GM19397 (cell line): ENCODE results near the gene GBA2.

Source experiments
- ATAC-seq: cut with Tn5 transposase; IDR thresholded peaks from one replicate; pipeline ENCODE4 v1.9.1; 2021; ENCODE audit warnings: mild to moderate bottlenecking, moderate library complexity; ENCODE audit not compliant: unreplicated experiment

GBA2 gene

GRCh38 chr9:35697486-35697885 lies 51.5 kb downstream of the GBA2 start:
- ATAC-seq = no peak

- ATAC-seq = peak; percentile 74
These were observed 52.4 kb downstream of the GBA2 start for GRCh38 chr9:35696520-35697215.

- no peak for ATAC-seq
These were observed 53.1 kb downstream of the GBA2 start for GRCh38 chr9:35695943-35696401.

- no peak for ATAC-seq
These were observed 57.2 kb downstream of the GBA2 start for GRCh38 chr9:35691757-35692301.

- no peak for ATAC-seq
These were observed 57.7 kb downstream of the GBA2 start for GRCh38 chr9:35691334-35691650.

- ATAC-seq = no peak
These were observed 58.3 kb downstream of the GBA2 start for GRCh38 chr9:35690614-35691333.

GRCh38 chr9:35690294-35690613 lies 58.8 kb downstream of the GBA2 start:
- ATAC-seq = no peak

GRCh38 chr9:35689542-35690293 lies 59.3 kb downstream of the GBA2 start, which contains the start of gene TPM2:
TSS of gene TPM2 (minus strand) at chr9:35689925. CDS start at chr9:35689817, 108 bp downstream.
- ATAC-seq = no peak

GRCh38 chr9:35688558-35689541 lies 60.2 kb downstream of the GBA2 start:
- no peak for ATAC-seq

GRCh38 chr9:35687972-35688557 lies 61.0 kb downstream of the GBA2 start:
- ATAC-seq = no peak

GRCh38 chr9:35687306-35687705 lies 61.7 kb downstream of the GBA2 start:
- ATAC-seq = no peak
